H1 (cell line): Measurements from ENCODE around the gene APAF1. TPM values are rescaled to one million over a fixed set of nuclear protein-coding genes. Genes with fewer than 3 reads are reported as not detected.

Experiments used
- CREB1 ChIP-seq: IDR thresholded peaks from 2 replicates; pipeline ENCODE4 v1.6.1; 2012; ENCODE audit warnings: inconsistent platforms
- GTF2F1 ChIP-seq: IDR thresholded peaks from 2 replicates; pipeline ENCODE4 v1.6.1; 2012; ENCODE audit warnings: low read depth, low read length, improper control_type of control experiment, borderline replicate concordance
- JUND ChIP-seq: IDR thresholded peaks from 2 replicates; pipeline ENCODE4 v1.6.1; 2011; ENCODE audit warnings: mild to moderate bottlenecking, improper control_type of control experiment, low read length
- polyA plus RNA-seq, 7 experiments: library from polyadenylated mRNA; depleted of rRNA in 3 of 7; stranded (reverse) in 5 of 7; unstranded in 2 of 7; fragments of >200 nt in 5 of 7; fragments of 200-250 nt in 2 of 7; gene quantifications; 1 replicate in 5 of 7; 2 replicates in 1 of 7; 4 replicates in 1 of 7; pipeline versions ENCODE4 v1.2.1 to v1.2.3, GENCODE V29; 2011 to 2013; ENCODE audit warnings: missing spikeins in 2 of 7, mixed read lengths in 2 of 7
- total RNA-seq: library from RNA; stranded (reverse); fragmentation: NEBNext Ultra II Directional; extraction: Animal tissue kit (Norgen Biotek cat#: 25700); gene quantifications from 2 replicates; pipeline ENCODE4 v1.2.1, GENCODE V29; 2021
- TF ChIP-seq, protein P1 (sequence below): IDR thresholded peaks from 2 replicates; pipeline ENCODE4 v1.6.1; 2011; ENCODE audit warnings: low read length, improper control_type of control experiment

The APAF1 gene
- total and polyA plus RNA-seq, 2 of the 8 experiments (the other 6 are each of a cell fraction or from before 2014, with no cell fraction given) = 4.7 to 22.6 TPM

DNA sequence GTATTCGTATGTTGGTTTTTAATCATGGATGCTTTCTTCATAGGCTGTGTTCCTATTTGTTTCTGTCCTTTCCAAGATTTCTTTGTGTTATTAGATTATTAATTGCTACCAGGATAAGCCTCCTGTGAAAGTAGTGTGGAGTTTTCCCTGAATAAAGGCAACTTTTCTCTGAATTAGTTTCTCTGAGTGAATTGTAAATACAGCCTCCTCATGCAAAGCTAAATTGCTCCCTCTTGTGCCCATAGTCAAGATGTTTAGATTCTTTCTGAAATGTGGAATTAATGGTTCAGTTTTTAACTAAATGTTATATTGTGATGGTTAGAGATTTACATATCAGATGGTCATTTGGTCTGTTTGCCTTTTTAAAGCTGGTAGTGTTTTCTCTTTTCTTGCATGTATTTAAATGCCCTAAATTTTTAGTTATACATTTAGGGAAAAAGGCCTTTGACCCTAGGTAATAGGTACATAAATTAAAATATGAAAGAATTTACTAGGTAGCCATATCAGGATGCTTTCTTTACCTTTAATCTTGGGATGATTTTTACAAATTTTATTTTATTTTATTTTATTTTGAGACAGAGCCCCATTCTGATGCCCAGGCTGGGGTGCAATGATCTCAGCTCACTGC, 8.9 kb downstream of the APAF1 start (continued):
- TF ChIP-seq, protein P1, sequence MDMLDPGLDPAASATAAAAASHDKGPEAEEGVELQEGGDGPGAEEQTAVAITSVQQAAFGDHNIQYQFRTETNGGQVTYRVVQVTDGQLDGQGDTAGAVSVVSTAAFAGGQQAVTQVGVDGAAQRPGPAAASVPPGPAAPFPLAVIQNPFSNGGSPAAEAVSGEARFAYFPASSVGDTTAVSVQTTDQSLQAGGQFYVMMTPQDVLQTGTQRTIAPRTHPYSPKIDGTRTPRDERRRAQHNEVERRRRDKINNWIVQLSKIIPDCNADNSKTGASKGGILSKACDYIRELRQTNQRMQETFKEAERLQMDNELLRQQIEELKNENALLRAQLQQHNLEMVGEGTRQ = no peak
- no peak for TF ChIP-seq CREB1
- no peak for TF ChIP-seq JUND
- TF ChIP-seq GTF2F1 = no peak
- TF ChIP-seq, all 59 proteins: peak for 2
